GM12801 (cell line): ENCODE measurements around the gene KRT17.

ENCODE experiments used
- CTCF ChIP-seq: IDR thresholded peaks from one replicate; pipeline ENCODE4 v1.5.1; 2011; ENCODE audit warnings: control low read depth; ENCODE audit not compliant: insufficient read length; ENCODE audit errors: extremely low read depth

Gene KRT17

GRCh38 chr17:41624208-41625101, at the start of gene KRT17:
KRT17 (minus strand) TSS chr17:41624575; CDS start chr17:41624509, 66 bp downstream.
- no peak for TF ChIP-seq CTCF

GRCh38 chr17:41672153-41672552, 47.8 kb upstream of the KRT17 start:
- no peak for TF ChIP-seq CTCF

- no peak for TF ChIP-seq CTCF
Measured at GRCh38 chr17:41667280-41668041, 43.1 kb upstream of the KRT17 start.

GRCh38 chr17:41666708-41667279, 42.4 kb upstream of the KRT17 start:
- TF ChIP-seq CTCF = peak; percentile 41

- TF ChIP-seq CTCF = no peak
Measured at GRCh38 chr17:41666237-41666641, 41.9 kb upstream of the KRT17 start.

GRCh38 chr17:41665566-41666236, 41.3 kb upstream of the KRT17 start:
- no peak for TF ChIP-seq CTCF
